DMS53 treated with DMSO at 0.1 percent for 48 hours (cell line): Measurements from ENCODE around the gene HRNR.
"Not testable (repeated sequence)": the region's sequence is repeated elsewhere in the genome, so short reads cannot be mapped to it uniquely, and the experiment has no call there.

Source experiments
- DNase-seq: peaks from one replicate; lab custom pipeline; 2025; ENCODE audit not compliant: unreplicated experiment; lab: John Stamatoyannopoulos, UW

Gene HRNR

DNA sequence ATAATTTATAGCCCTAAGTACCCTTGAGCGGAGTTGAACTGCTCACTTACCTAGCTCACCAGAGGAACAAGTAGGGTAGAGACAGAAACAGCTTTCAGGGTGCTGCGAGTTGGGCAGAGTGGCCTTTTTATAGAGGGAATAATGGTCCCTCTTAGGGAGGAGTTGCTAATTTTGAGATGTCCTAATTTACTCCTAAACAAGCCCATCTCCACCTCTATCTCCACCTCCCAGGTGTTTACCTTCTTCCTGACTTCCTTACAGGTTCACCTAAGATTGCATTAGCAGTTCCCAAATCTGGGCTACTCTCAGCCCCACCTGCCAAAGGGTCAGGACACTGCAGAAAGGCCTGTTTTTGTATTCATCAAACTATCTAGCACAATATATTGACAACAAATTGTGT is at the start of gene HRNR:
TSS of gene HRNR (minus strand) at position 101 of the 400 bp plus-strand sequence. CDS start 940 bp downstream, outside the sequence.
- DNase-seq: no peak

- DNase-seq: not testable (repeated sequence)
Measured at GRCh38 chr1:152256394-152256793, 32.4 kb upstream of the HRNR start.

GRCh38 chr1:152252157-152252556 is 28.2 kb upstream of the HRNR start:
- no peak for DNase-seq

DNA sequence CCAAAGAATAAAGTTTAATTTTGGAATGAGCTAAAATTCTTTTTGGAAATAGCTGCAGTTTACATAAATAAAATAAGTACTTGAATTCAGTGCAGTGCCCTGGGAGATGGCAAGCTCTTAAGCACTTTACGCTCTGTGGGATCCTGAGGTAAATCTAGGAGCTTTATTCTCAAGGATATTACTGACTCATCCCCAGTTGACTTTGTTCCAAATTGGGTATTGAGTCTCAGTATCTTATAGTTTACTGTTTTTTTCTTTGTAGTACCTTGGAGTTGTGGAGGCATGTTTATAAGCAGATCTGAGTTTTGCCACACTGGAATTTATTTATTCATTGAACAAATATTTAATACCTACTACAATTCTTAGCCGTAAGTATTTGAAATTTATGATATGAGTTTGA is 27.4 kb upstream of the HRNR start:
- no peak for DNase-seq

DNA sequence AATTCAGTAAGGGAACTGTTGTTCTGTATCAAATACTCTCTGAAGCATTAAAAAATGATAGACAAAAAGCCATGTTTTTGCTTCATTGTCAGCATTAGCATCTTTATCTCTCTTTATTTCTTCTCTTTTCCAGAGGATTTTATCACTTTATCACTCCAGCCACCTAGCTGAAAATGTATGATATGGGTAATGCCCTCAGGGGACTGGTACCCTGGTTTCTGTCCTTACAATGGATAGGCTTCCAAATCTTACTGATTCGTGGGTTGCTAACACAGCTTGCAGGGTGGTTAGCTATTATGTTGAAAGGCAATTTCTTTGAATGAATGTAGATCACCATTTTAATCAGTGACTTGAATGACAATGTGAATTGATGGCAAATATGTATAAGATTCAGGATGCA is 23.3 kb upstream of the HRNR start:
- no peak for DNase-seq

DNA sequence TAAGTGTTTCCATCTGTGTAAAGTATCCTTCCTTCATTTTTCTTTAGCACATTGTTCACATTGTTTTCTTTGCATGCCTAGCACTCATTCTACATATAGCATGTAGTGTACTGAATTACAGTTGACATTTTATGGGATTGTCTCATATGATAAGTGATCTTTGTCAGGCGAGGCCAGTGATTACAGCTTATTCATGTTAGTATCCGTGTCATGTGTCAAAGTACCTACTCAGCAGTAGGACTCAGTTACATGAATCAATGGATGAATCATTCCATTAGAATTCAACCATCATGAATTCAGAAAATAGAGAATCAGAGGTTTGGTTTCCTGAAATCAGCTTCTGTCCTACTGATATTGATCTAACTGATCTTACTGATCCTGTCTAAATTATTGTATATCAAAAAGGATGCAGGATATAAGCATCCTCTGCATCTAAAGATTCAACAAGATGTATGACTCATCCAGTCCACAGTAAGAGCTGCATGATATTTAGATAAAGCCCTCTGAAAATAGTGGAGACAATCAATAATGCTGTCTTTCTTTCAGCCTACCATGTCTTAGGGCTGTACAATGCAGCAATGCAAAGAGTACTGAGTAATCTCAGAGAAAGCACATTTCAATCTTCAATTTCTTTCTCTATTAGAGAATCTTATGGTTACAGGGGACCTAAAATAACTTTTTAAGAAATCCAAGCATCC is 20.7 kb upstream of the HRNR start:
- DNase-seq: no peak

DNA sequence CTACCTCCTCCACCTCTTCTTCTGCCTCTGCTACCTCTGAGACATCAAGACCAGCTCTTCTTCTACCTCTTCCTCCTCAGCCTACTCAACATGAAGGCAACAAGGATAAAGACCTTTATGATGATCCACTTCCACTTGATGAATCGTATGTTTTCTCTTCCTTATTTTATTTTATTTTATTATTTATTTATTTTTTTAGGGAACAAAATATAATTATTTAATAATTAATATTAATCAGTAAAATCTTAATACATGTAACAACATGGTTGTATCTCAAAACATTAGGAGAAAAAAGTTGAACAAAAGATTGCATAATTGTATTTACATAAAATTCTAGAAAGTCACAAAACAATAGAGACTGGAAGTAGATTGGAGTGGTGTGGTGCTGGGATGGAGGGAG is 13.1 kb upstream of the HRNR start:
- no peak for DNase-seq

- DNase-seq: no peak
Measured at GRCh38 chr1:152228831-152229230, 4.8 kb upstream of the HRNR start.

DNA sequence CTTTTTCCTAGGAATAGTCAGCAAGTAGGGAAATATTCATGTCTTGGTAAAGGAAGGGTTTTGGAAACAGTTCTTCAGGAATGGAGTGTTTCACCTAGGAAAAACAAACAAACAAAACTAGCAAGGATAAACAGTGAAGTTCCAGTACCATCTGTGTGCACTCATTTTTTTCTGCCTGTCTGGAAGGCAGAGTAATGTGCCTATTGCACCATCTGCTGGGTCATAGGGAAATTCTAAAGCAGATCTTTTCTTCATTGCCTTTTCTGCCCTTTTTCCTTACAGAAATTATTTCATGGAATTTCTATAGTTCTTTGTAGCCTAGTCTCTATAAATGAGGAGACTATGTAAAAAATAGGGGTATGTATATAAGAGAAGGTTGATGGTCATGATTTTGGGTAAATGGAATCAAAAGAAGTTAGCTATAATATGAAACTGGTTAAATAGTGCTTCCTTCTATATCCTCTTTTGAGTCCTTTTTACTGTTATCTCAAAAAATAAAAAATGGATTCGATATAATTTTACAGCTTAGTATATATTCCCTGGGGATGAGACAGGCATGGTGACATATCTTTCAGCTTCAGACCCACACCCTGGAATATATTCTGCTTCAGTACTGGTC is 3.4 kb upstream of the HRNR start:
- DNase-seq: peak; percentile 1

DNA sequence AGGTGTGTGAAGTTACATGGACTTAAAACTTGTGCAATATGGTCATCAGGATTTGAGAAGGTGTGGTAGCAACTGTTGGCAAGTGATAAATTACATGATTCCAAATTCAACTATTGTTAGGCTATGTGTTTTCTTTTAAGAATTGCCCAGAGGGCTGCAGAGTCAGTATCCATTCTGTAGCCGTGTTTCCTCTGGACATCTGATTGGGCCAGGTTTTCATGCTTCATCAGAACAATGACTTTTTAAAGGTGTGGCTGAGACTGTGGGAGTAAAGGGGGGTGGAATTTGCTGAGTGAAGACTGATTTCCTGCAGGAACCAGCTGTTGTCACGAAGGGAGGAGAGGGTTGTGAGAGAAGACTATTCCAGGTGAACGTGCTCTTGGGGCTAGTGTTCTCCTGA is 1.7 kb upstream of the HRNR start:
- DNase-seq: no peak

DNA sequence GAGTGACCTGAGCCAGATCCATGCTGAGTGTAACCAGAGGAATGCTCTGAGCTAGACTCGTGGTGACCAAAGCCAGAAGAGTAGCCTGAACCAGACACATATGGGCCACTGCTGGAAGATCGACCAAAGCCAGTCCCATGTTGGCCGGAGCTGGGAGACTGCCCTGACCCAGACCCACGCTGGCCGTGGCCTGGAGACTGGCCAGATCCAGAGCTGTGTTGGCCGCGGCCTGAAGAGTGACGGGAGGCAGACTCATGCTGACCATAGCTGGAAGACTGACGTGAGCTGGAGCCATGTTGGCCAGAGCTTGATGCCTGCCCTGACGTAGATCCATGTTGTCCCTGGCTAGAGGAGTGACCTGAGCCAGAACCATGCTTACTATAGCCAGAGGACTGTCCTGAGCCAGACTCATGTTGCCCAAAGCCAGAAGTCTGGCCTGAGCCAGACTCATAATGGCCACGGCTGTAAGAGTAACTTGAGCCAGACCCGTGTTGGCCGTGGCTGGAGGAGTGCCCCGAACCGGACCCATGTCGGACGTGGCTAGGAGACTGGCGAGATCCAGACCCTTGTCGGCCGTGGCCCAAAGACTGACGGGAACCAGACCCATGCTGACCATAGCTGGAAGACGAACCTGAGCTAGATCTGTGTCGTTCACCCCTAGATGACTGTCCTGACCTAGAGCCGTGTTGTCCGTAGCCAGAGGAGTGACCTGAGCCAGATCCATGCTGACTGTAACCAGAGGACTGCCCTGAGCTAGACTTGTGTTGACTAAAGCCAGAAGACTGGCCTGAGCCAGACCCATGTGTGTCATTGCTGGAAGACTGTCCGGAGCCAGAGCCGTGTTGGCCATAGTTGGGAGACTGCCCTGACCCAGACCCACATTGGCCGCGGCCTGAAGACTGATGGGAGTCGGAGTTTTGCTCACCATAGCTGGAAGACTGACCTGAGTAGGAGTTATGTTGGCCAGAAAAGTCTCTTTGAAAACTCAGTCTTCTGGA is 3.5 kb downstream of the HRNR start:
- DNase-seq: no peak

GRCh38 chr1:152219438-152219837 is 4.6 kb downstream of the HRNR start:
- DNase-seq: not testable (repeated sequence)

GRCh38 chr1:152218762-152219436 is 5.1 kb downstream of the HRNR start:
- DNase-seq: no peak

DNA sequence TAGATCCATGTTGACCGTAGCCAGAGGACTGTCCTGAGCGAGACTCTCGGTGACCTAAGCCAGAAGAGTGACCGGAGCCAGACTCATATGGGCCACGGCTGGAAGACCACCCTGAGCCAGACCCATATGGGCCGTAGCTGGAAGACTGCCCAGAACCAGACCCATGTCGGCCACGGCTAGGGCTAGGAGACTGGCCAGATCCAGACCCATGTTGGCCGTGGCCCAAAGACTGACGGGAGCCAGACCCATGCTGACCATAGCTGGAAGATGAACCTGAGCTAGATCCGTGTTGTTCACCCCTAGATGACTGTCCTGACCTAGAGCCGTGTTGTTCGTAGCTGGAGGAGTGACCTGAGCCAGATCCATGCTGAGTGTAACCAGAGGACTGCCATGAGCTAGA is 8.4 kb downstream of the HRNR start:
- DNase-seq: not testable (repeated sequence)

DNA sequence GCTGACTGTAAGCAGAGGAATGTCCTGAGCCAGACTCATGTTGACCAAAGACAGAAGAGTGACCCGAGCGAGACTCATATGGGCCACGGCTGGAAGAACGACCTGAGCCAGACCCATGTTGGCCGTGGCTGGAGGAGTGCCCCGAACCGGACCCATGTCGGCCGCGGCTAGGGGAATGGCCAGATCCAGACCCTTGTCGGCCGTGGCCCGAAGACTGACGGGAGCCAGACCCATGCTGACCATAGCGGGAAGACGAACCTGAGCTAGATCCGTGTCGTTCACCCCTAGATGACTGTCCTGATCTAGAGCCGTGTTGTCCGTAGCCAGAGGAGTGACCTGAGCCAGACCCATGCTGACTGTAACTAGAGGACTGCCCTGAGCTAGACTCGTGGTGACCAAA is 9.1 kb downstream of the HRNR start:
- not testable (repeated sequence) for DNase-seq

GRCh38 chr1:152198982-152199381 is 25.0 kb downstream of the HRNR start:
- no peak for DNase-seq

GRCh38 chr1:152197361-152197941 is 26.5 kb downstream of the HRNR start:
- DNase-seq: no peak

- DNase-seq: no peak
Measured at GRCh38 chr1:152191711-152192110, 32.3 kb downstream of the HRNR start.

DNA sequence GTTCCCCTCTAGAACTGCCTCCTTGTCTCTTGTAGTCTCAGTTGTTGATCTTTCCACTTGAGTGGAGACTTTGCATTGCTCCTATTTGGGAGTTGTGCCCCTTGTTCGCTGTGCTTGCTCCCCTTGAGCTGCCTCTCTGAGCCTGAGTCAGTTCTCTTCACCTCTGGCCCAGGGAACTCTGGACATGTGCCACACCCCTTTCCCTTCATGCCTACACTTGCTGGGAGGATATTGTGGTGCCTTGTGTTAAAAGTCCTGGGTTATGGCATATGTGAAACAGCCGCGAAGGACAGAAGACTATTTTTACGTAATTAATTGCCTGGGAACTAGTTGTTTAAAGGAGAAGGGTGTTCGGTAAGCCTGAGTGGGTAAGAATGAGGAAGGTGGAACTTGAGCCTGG is 32.7 kb downstream of the HRNR start:
- no peak for DNase-seq

DNA sequence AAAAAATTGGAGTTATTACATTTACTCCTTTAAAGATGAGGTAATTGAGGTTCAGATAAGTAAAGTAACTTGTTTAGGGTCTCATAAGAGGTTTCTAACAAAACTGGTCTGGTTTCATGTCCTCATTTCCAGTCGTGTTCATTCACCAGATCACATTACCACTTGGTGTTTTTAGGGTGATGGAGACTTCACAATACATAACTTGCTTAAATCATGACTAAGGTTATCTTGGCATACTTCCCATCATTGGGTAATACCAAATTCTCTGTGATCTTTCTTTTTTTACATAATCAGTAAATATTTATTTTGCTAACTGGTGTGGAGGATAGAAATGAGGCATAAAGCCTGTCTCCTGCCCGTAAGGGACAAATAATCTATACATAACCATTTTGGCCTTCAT is 33.4 kb downstream of the HRNR start:
- DNase-seq: no peak
